Uterus (tissue), 4 donors: Measurements from ENCODE around the gene PRUNE2. TPM values are rescaled to one million over a fixed set of nuclear protein-coding genes. Genes with fewer than 3 reads are reported as not detected.
"Not testable (repeated sequence)": the region's sequence is repeated elsewhere in the genome, so short reads cannot be mapped to it uniquely, and the experiment has no call there.

ENCODE experiments used
- DNase-seq, 2 donors: peaks; one replicate each; pipeline ENCODE4 v3.0.0-alpha.2; 2019 to 2020
- H3K27ac ChIP-seq, 2 donors: fragments of 200-600 bp; sonication (generic); 1 replicate in 1 of 2; 2 replicates in 1 of 2; pipeline ENCODE4 v1.5.1; 2016 to 2018
- H3K27me3 ChIP-seq, 2 donors: fragments of 200-600 bp; sonication (generic); one replicate each; pipeline ENCODE4 v1.5.1; 2018 to 2019; ENCODE audit warnings: control low read depth in 1 of 2
- H3K36me3 ChIP-seq, 2 donors: fragments of 200-600 bp; sonication (generic); one replicate each; pipeline ENCODE4 v1.5.1; 2019; ENCODE audit warnings: control low read depth in 1 of 2
- H3K4me1 ChIP-seq, 2 donors: fragments of 200-600 bp; sonication (generic); one replicate each; pipeline ENCODE4 v1.5.1; 2018 to 2019; ENCODE audit warnings: control low read depth in 1 of 2
- H3K4me3 ChIP-seq, 2 donors: fragments of 200-600 bp; sonication (generic); 1 replicate in 1 of 2; 2 replicates in 1 of 2; pipeline ENCODE4 v1.5.1; 2018 to 2019; ENCODE audit warnings: mild to moderate bottlenecking in 1 of 2
- H3K9me3 ChIP-seq, 2 donors: fragments of 200-600 bp; sonication (generic); one replicate each; pipeline ENCODE4 v1.5.1; 2019; ENCODE audit warnings: control low read depth in 1 of 2
- POLR2A ChIP-seq, 2 donors: fragments of 450-650 bp; IDR thresholded peaks; one replicate each; pipeline ENCODE4 v1.6.1; 2016; ENCODE audit warnings: antibody characterized with exemption in 2 of 2, mild to moderate bottlenecking in 1 of 2, moderate library complexity in 1 of 2
- intact Hi-C: fragments of 100-400 bp; cut with DNase I; formaldehyde crosslinking; loops from one replicate; pipeline ENCODE4 v1.15.1; 2023; ENCODE audit warnings: low total_unique reads
- total RNA-seq, 4 donors: library from RNA; depleted of rRNA in 3 of 4; stranded (reverse); fragments of >200 nt in 3 of 4; gene quantifications; one replicate each; pipeline versions ENCODE4 v1.1.0 to v1.2.4, GENCODE V29; 2014 to 2023
- TF ChIP-seq, protein P1 (sequence below), 4 experiments: fragments of 200-600 bp in 2 of 4; fragments of 450-650 bp in 2 of 4; sonication (generic) in 2 of 4; IDR thresholded peaks; one replicate each; pipeline ENCODE4 v1.5.1; 2016 to 2019; ENCODE audit warnings: antibody characterized with exemption in 4 of 4, mild to moderate bottlenecking in 2 of 4, moderate library complexity in 1 of 4
- donor health status: DM: yes; HTN: yes; CAD: no.

Gene PRUNE2
- total RNA-seq, 4 donors from 2014 or later, result 51.4 to 187 (median 97.1) TPM

DNA sequence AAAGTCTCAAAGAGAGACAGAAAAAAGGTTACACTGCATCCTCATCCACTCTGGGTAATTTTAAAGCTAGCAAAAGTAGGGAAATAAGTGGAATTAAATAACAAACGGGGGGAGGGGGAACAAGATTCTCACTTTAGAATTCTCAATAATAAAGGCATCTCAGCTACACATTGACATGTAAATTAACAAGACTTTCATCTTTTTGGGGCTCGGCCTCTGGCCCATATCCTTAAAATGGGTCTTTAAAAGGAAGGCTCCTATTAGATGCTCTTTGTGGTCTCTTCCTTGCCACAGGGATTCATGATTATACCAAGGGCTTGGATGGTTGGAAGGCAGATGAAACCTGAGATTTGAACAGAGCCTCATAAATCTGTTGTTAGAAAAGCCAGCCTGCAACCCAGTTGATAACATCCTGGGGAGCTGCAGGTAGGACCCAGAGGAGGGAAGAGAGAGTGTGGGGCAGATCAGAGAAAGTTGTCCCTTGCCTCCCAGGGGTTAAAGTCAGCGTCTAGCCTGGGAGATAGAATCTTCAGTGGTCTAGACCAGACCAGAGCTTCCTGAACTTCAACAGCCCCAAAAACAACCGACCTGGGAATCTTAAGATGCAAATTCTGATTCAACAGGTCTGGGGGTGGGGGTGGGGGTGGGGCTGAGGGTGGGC is 311.0 kb downstream of the PRUNE2 start:
- Histone ChIP-seq H3K4me3 (no peak overlapping the region), H3K9me3 (no peaks in the 10 kb centered on the region), H3K36me3 (no peaks in the 10 kb centered on the region), H3K27me3 (no peaks in the 10 kb centered on the region), H3K4me1 (no peaks in the 10 kb centered on the region), H3K27ac (no peak overlapping the region)
- no peak for TF ChIP-seq POLR2A (IDR thresholded peaks at IDR 0.05)
- TF ChIP-seq, protein P1, sequence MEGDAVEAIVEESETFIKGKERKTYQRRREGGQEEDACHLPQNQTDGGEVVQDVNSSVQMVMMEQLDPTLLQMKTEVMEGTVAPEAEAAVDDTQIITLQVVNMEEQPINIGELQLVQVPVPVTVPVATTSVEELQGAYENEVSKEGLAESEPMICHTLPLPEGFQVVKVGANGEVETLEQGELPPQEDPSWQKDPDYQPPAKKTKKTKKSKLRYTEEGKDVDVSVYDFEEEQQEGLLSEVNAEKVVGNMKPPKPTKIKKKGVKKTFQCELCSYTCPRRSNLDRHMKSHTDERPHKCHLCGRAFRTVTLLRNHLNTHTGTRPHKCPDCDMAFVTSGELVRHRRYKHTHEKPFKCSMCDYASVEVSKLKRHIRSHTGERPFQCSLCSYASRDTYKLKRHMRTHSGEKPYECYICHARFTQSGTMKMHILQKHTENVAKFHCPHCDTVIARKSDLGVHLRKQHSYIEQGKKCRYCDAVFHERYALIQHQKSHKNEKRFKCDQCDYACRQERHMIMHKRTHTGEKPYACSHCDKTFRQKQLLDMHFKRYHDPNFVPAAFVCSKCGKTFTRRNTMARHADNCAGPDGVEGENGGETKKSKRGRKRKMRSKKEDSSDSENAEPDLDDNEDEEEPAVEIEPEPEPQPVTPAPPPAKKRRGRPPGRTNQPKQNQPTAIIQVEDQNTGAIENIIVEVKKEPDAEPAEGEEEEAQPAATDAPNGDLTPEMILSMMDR (IDR thresholded peaks at IDR 0.05), result no peak
- DNase-seq, result no peak
- intact Hi-C loops, result no loop called here

DNA sequence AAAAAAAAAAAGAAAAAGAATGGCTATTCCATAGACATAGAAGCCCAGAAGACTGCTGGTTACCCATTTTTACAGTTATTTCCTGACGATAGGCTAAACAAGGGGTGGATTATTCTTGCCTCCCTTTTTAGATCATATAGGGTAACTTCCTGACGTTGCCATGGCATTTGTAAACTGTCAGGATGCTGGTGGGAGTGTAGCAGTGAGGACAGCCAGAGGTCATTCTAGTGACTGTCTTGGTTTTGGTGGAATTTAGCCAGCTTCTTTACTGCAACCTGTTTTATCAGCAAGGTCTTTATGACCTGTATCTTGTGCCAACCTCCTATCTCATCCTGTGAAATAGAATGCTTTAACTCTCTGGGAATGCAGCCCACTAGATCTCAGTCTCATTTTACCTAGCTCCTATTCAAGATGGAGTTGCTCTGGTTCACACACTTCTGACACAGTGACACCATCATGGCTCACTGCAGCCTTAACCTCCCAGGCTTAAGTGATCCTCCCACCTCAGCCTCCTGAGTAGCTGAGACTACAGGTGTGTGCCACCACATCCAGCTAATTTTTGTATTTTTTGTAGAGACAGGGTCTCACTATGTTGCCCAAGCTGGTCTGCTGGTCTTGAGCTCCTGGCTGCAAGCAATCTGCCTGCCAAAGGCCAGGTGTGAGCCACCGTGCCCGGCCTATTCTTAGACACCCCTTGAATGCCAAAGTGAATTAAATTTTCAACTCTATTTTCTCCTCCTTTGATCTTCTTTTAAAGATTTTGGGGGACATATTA is 311.8 kb downstream of the PRUNE2 start:
- intact Hi-C loops, H3K27ac ChIP-seq, H3K4me3 ChIP-seq, DNase-seq, H3K36me3 ChIP-seq, H3K4me1 ChIP-seq, H3K27me3 ChIP-seq, H3K9me3 ChIP-seq: not testable (repeated sequence)

DNA sequence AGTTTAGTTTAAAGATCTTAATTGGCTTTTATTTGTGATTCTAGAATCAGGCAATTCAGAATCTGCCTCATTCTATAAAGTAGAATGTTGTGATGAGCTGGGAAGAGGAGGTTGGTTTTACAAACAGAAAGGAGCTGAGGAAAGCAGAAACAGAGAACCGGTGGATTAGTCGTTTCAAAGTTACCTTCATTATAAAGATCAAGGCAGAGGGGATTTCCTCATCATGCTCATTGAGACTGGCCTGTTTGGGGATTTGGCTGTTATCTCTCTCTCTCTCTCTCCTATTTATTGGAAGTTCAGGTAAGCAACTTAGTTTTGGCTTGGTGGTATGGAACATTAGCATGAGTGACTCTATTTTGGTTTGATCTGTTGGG is 313.0 kb downstream of the PRUNE2 start:
- H3K4me1 ChIP-seq, result no peaks in the 10 kb centered on the region
- H3K27ac ChIP-seq, result no peak overlapping the region
- no peaks in the 10 kb centered on the region for H3K36me3 ChIP-seq
- no peak overlapping the region for H3K4me3 ChIP-seq
- intact Hi-C loops, result no loop called here
- no peaks in the 10 kb centered on the region for H3K9me3 ChIP-seq
- no peaks in the 10 kb centered on the region for H3K27me3 ChIP-seq
- TF ChIP-seq, protein P1 (IDR thresholded peaks at IDR 0.05), result no peak
- TF ChIP-seq POLR2A (IDR thresholded peaks at IDR 0.05), result no peak
- DNase-seq, result no peak

DNA sequence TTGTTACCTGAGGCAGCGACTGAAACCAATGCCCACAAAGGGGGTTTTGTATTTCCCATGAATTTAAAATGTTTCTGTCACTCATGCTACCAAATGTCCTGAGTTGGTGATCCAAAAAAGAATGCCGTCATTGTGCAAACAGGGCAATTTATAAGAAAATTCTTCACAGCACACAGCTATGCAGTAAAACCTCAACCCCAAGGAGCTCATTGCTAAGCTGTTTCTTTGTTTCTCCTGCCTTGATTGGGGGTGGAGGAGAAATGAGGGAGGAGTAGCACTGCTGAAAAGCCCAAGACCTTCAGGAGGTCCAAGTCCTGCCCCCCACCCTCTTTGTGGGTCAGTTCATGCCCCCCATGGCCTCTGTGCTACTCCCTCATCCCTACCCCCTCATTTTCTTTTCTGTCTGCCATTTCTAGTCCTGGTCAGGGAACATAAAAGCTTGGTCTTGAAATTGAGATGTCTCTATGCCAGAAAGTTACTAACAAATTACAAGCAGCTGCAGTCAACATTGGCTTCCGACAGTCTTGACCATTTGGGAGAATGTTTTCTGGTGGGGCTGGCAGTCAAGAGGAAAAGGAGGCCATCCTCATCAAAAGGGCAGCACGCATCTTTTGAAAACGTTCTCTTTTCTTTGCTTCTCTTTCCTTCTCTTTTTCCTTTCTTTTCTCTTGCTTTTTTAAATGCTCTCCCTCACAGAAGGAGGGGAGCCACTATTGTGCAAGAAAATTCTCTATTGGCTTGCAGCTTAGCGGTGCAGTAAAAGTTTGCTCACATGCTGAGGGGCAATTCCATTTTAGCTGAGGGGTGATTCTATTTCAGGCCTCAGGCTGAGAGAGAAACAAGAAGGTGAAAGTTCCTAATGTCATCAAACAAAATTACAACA is 313.6 kb downstream of the PRUNE2 start:
- TF ChIP-seq, protein P1 (IDR thresholded peaks at IDR 0.05), result no peak
- TF ChIP-seq POLR2A (IDR thresholded peaks at IDR 0.05), result no peak
- Histone ChIP-seq H3K9me3 (no peaks in the 10 kb centered on the region), H3K4me1 (no peaks in the 10 kb centered on the region), H3K4me3 (no peak overlapping the region), H3K36me3 (no peaks in the 10 kb centered on the region), H3K27ac (no peak overlapping the region), H3K27me3 (no peaks in the 10 kb centered on the region)
- intact Hi-C loops, result no loop called here
- DNase-seq, result no peak

DNA sequence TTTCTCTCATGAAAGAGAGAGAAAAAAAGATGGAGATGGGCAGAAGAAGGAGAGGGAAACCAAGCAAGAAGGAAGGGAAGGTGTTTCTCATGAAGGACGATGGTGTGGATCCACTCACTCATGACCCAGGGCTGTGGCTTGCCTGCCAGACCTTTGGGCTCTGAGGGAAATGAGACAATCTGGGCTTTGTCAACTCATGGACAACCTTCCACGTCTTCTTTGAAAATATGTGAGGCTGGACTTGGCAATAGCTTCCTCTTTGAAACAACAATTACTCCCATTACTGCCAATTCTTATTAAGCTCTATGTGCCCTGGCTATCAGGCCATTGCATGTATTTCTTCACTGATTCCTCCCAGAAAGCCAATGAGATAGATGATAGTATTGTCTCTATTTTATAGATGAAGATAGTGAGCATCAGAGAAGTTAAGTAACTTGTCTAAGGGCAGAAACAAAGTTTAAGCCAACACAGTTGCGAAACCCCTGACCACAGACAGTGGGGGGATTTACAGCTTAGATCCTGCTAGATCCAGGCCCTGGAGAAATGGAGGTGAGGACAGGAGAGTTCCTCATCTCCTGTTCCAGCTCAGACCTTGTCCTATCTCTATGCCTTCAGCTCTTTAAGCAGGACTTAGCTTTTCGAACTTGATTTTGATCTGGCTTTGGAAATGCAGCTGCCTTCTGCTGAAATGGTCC is 314.5 kb downstream of the PRUNE2 start:
- Histone ChIP-seq H3K9me3 (no peaks in the 10 kb centered on the region), H3K27me3 (no peaks in the 10 kb centered on the region), H3K4me1 (no peaks in the 10 kb centered on the region), H3K4me3 (no peak overlapping the region), H3K27ac (no peak overlapping the region), H3K36me3 (no peaks in the 10 kb centered on the region)
- no peak for DNase-seq
- intact Hi-C loops, result no loop called here
- TF ChIP-seq POLR2A (IDR thresholded peaks at IDR 0.05), result no peak
- TF ChIP-seq, protein P1 (IDR thresholded peaks at IDR 0.05), result no peak
